ENCODE results near the gene LGALS13.

LGALS13 gene

GRCh38 chr19:39655613-39656012 is 53.3 kb downstream of the LGALS13 start, which contains the start of gene LGALS16:
Gene LGALS16, plus strand, starts transcription at chr19:39655913. Its CDS starts 49 bp downstream, at chr19:39655962.
- no peak within 1 kb of the TSS for H3K4me3 ChIP-seq (ENCODE audit: low read depth, low read length)
- no peak for TF ChIP-seq CTCF (IDR thresholded peaks at IDR 0.05; ENCODE audit: low read depth, low read length)
- DNase-seq (ENCODE audit: low read depth, low spot score), result no peak
- in situ Hi-C loops (cut with HindIII; ENCODE audit: low sequenced_read_pairs), result no loop called here

Measured in astrocyte of the spinal cord (primary cell).